ENCODE results near the gene BACE2. TPM values are rescaled to one million over a fixed set of nuclear protein-coding genes. Genes with fewer than 3 reads are reported as not detected.
A peak's percentile ranks its signal among the peaks of the same experiment; 100 is the strongest.

The BACE2 gene
- total RNA-seq, 1 donor from 2014 or later, result 49.5 TPM

- peaks cover 24% of the 10 kb centered on the region for H3K4me1 Mint-ChIP-seq (ENCODE audit: unreplicated experiment)
- TF ChIP-seq CTCF (IDR thresholded peaks at IDR 0.05), result no peak
- peaks cover 3% of the 10 kb centered on the region for H3K36me3 Mint-ChIP-seq (ENCODE audit: unreplicated experiment)
- no peaks in the 10 kb centered on the region for H3K27me3 Mint-ChIP-seq (ENCODE audit: unreplicated experiment)
- DNase-seq (ENCODE audit: extremely low spot score, unreplicated experiment), result no peak
- H3K27ac Mint-ChIP-seq (ENCODE audit: unreplicated experiment), result no peak overlapping the region
- no peak overlapping the region for H3K4me3 Mint-ChIP-seq (ENCODE audit: unreplicated experiment)
- no peaks in the 10 kb centered on the region for H3K9me3 Mint-ChIP-seq (ENCODE audit: unreplicated experiment)
Observed at GRCh38 chr21:41210426-41211059, 42.6 kb downstream of the BACE2 start.

GRCh38 chr21:41211060-41211805 lies 43.3 kb downstream of the BACE2 start:
- no peak for DNase-seq (ENCODE audit: extremely low spot score, unreplicated experiment)
- Mint-ChIP-seq H3K27me3 (ENCODE audit: unreplicated experiment) (no peaks in the 10 kb centered on the region), H3K4me1 (ENCODE audit: unreplicated experiment) (peaks cover 30% of the 10 kb centered on the region), H3K4me3 (ENCODE audit: unreplicated experiment) (no peak overlapping the region), H3K9me3 (ENCODE audit: unreplicated experiment) (no peaks in the 10 kb centered on the region), H3K36me3 (ENCODE audit: unreplicated experiment) (peaks cover 3% of the 10 kb centered on the region), H3K27ac (ENCODE audit: unreplicated experiment) (no peak overlapping the region)
- TF ChIP-seq CTCF (IDR thresholded peaks at IDR 0.05), result no peak

- no peaks in the 10 kb centered on the region for H3K27me3 Mint-ChIP-seq (ENCODE audit: unreplicated experiment)
- peaks cover 3% of the 10 kb centered on the region for H3K36me3 Mint-ChIP-seq (ENCODE audit: unreplicated experiment)
- no peaks in the 10 kb centered on the region for H3K9me3 Mint-ChIP-seq (ENCODE audit: unreplicated experiment)
- no peak for TF ChIP-seq CTCF (IDR thresholded peaks at IDR 0.05)
- peaks cover 34% of the 10 kb centered on the region for H3K4me1 Mint-ChIP-seq (ENCODE audit: unreplicated experiment)
- DNase-seq (ENCODE audit: extremely low spot score, unreplicated experiment), result no peak
- no peak overlapping the region for H3K4me3 Mint-ChIP-seq (ENCODE audit: unreplicated experiment)
- H3K27ac Mint-ChIP-seq (ENCODE audit: unreplicated experiment), result no peak overlapping the region
Observed at GRCh38 chr21:41213021-41213420, 45.1 kb downstream of the BACE2 start.

GRCh38 chr21:41215856-41216408 lies 48.0 kb downstream of the BACE2 start:
- Mint-ChIP-seq H3K36me3 (ENCODE audit: unreplicated experiment) (peaks cover 5% of the 10 kb centered on the region), H3K9me3 (ENCODE audit: unreplicated experiment) (no peaks in the 10 kb centered on the region)

More at GRCh38 chr21:41215856-41216408, 48.0 kb downstream of the BACE2 start:
- DNase-seq (ENCODE audit: extremely low spot score, unreplicated experiment), result no peak
- H3K27me3 Mint-ChIP-seq (ENCODE audit: unreplicated experiment), result no peaks in the 10 kb centered on the region
- TF ChIP-seq CTCF (IDR thresholded peaks at IDR 0.05), result no peak
- H3K4me1 Mint-ChIP-seq (ENCODE audit: unreplicated experiment), result peaks cover 45% of the 10 kb centered on the region
- peak overlapping the region; percentile 92 for H3K27ac Mint-ChIP-seq (ENCODE audit: unreplicated experiment)
- H3K4me3 Mint-ChIP-seq (ENCODE audit: unreplicated experiment), result no peak overlapping the region

Data from osteocyte (in vitro differentiated cells).